Keratinocyte (primary cell): ENCODE data around the gene ZFPM1. TPM values are rescaled to one million over a fixed set of nuclear protein-coding genes. Genes with fewer than 3 reads are reported as not detected.

Experiments
- DNase-seq: peaks from one replicate; pipeline ENCODE4 v3.0.0-alpha.2; 2011; ENCODE audit warnings: low read depth, missing footprints, low spot score
- FAIRE-seq: peaks from 2 replicates; lab custom pipeline; 2011; peaks lifted over from hg19 to GRCh38; lab: Jason Lieb, UNC
- H2AFZ ChIP-seq: 2 replicates; pipeline ENCODE4 v1.6.0; 2012; ENCODE audit warnings: low read length, control low read depth, inconsistent platforms; ENCODE audit not compliant: control insufficient read depth
- H3K27ac ChIP-seq: 2 replicates; pipeline ENCODE4 v1.5.1; 2011; ENCODE audit warnings: low read length; ENCODE audit not compliant: control insufficient read depth, insufficient read depth
- H3K27me3 ChIP-seq: 3 replicates; pipeline ENCODE4 v1.6.0; 2011; ENCODE audit warnings: low read length; ENCODE audit not compliant: control insufficient read depth, insufficient read depth; ENCODE audit errors: extremely low read depth
- H3K36me3 ChIP-seq, 2 experiments: 2 replicates in 1 of 2; 3 replicates in 1 of 2; pipeline ENCODE4 v1.5.1; 2011; ENCODE audit warnings: low read length in 2 of 2, mild to moderate bottlenecking in 1 of 2; ENCODE audit not compliant: control insufficient read depth in 2 of 2, insufficient read depth in 2 of 2; ENCODE audit errors: extremely low read depth in 1 of 2
- H3K4me1 ChIP-seq: 3 replicates; pipeline ENCODE4 v1.5.1; 2011; ENCODE audit warnings: low read length; ENCODE audit not compliant: control insufficient read depth, insufficient read depth; ENCODE audit errors: extremely low read depth
- H3K4me2 ChIP-seq: 3 replicates; pipeline ENCODE4 v1.6.0; 2011; ENCODE audit warnings: low read depth, low read length; ENCODE audit not compliant: control insufficient read depth, insufficient read depth; ENCODE audit errors: extremely low read depth
- H3K4me3 ChIP-seq, 3 experiments: fragments of 200-600 bp in 1 of 3; sonication (generic) in 1 of 3; 2 replicates in 2 of 3; 3 replicates in 1 of 3; pipeline ENCODE4 v1.5.1; 2011 to 2016; ENCODE audit warnings: low read length in 3 of 3, mild to moderate bottlenecking in 3 of 3, control low read depth in 2 of 3, inconsistent platforms in 1 of 3, low read depth in 1 of 3, mixed read lengths in 1 of 3, mixed run types in 1 of 3, moderate library complexity in 1 of 3; ENCODE audit not compliant: control insufficient read depth in 2 of 3, insufficient read depth in 2 of 3; ENCODE audit errors: extremely low read depth in 1 of 3
- H3K79me2 ChIP-seq: 2 replicates; pipeline ENCODE4 v1.6.0; 2012; ENCODE audit warnings: low read length; ENCODE audit not compliant: control insufficient read depth, insufficient read depth
- H3K9ac ChIP-seq: 3 replicates; pipeline ENCODE4 v1.6.0; 2011; ENCODE audit warnings: low read length; ENCODE audit not compliant: control insufficient read depth, insufficient read depth; ENCODE audit errors: extremely low read depth
- H3K9me1 ChIP-seq: 3 replicates; pipeline ENCODE4 v1.6.0; 2011; ENCODE audit warnings: low read length; ENCODE audit not compliant: control insufficient read depth, insufficient read depth; ENCODE audit errors: extremely low read depth
- H3K9me3 ChIP-seq: 2 replicates; pipeline ENCODE4 v1.5.1; 2012; ENCODE audit warnings: low read depth, low read length; ENCODE audit not compliant: control insufficient read depth
- H4K20me1 ChIP-seq: 3 replicates; pipeline ENCODE4 v1.6.0; 2011; ENCODE audit warnings: low read length; ENCODE audit not compliant: control insufficient read depth, insufficient read depth; ENCODE audit errors: extremely low read depth
- CTCF ChIP-seq, 3 experiments: IDR thresholded peaks in 1 of 3; conservative IDR thresholded peaks in 1 of 3; optimal IDR thresholded peaks in 1 of 3; 2 replicates in 2 of 3; 3 replicates in 1 of 3; pipeline versions ENCODE3 to v1.5.1; 2011; ENCODE audit warnings: low read length in 3 of 3, mild to moderate bottlenecking in 3 of 3, moderate library complexity in 2 of 3, control low read depth in 1 of 3, inconsistent platforms in 1 of 3; ENCODE audit not compliant: insufficient read depth in 2 of 3; ENCODE audit errors: extremely low read depth in 1 of 3
- EZH2 ChIP-seq: IDR thresholded peaks from one replicate; pipeline ENCODE4 v1.6.1; 2012; ENCODE audit warnings: inconsistent platforms, mild to moderate bottlenecking, low read length, moderate library complexity
- dilution Hi-C: fragments of 300-500 bp; cut with MboI; formaldehyde crosslinking; loops from one replicate; pipeline ENCODE4 v1.7.0; 2020; ENCODE audit warnings: low sequenced_read_pairs; ENCODE audit not compliant: extremely low pct_ligation_motif_present
- polyA plus RNA-seq, 5 experiments: library from polyadenylated mRNA; depleted of rRNA in 3 of 5; stranded (reverse) in 3 of 5; stranded (forward) in 1 of 5; unstranded in 1 of 5; fragments of >200 nt; gene quantifications; 1 replicate in 1 of 5; 2 replicates in 3 of 5; 3 replicates in 1 of 5; pipeline versions ENCODE4 v1.2.1 to v1.2.3, GENCODE V29; 2011 to 2012; ENCODE audit warnings: missing spikeins in 2 of 5, low read depth in 1 of 5, low replicate concordance in 1 of 5

Gene ZFPM1
- polyA plus RNA-seq, 1 donor (not counting 4 experiments of a cell fraction or from before 2014, with no cell fraction given), result 0.42 TPM

- Histone ChIP-seq H3K4me1 (peaks cover 13% of the 10 kb centered on the region), H3K27ac (no peak overlapping the region), H3K36me3 (no peaks in the 10 kb centered on the region), H3K27me3 (peaks cover 39% of the 10 kb centered on the region), H3K9ac (no peak overlapping the region), H3K9me1 (no peaks in the 10 kb centered on the region), H2AFZ (no peak overlapping the region), H3K4me2 (no peak overlapping the region), H3K79me2 (peaks cover 3% of the 10 kb centered on the region), H3K9me3 (peaks cover 7% of the 10 kb centered on the region), H4K20me1 (no peaks in the 10 kb centered on the region), H3K4me3 (no peak overlapping the region)
- no peak for FAIRE-seq
- no peak for DNase-seq
- TF ChIP-seq CTCF (optimal IDR thresholded peaks at IDR 0.05 in 1 of 3, IDR thresholded peaks at IDR 0.05 in 1 of 3, conservative IDR thresholded peaks at IDR 0.05 in 1 of 3; ENCODE audit: extremely low read depth in 1 of 3, insufficient read depth in 2 of 3, low read length in 3 of 3) (no peak), EZH2 (no peak)
- dilution Hi-C loops, result no loop called here
These were observed 86.7 kb downstream of the ZFPM1 start for GRCh38 chr16:88539652-88540345.

GRCh38 chr16:88540346-88540977, 87.4 kb downstream of the ZFPM1 start:
- Histone ChIP-seq H4K20me1 (no peaks in the 10 kb centered on the region), H3K9me3 (peaks cover 7% of the 10 kb centered on the region), H3K4me1 (peaks cover 7% of the 10 kb centered on the region), H3K36me3 (no peaks in the 10 kb centered on the region), H3K9ac (no peak overlapping the region), H3K9me1 (no peaks in the 10 kb centered on the region), H3K27ac (no peak overlapping the region), H3K27me3 (peaks cover 39% of the 10 kb centered on the region), H2AFZ (no peak overlapping the region), H3K79me2 (no peaks in the 10 kb centered on the region), H3K4me2 (no peak overlapping the region), H3K4me3 (no peak overlapping the region)
- dilution Hi-C loops, result no loop called here
- DNase-seq, result no peak
- TF ChIP-seq CTCF (optimal IDR thresholded peaks at IDR 0.05 in 1 of 3, IDR thresholded peaks at IDR 0.05 in 1 of 3, conservative IDR thresholded peaks at IDR 0.05 in 1 of 3; ENCODE audit: extremely low read depth in 1 of 3, insufficient read depth in 2 of 3, low read length in 3 of 3) (no peak), EZH2 (no peak)
- no peak for FAIRE-seq
